Coronary artery (tissue), 2 donors: ENCODE data around the gene TRABD2B.

Experiments
- DNase-seq: peaks from one replicate; pipeline ENCODE4 v3.0.0-alpha.2; 2017; ENCODE audit warnings: low spot score
- H3K27ac ChIP-seq, 2 donors: fragments of 200-600 bp; sonication (generic); one replicate each; pipeline ENCODE4 v1.5.1; 2016 to 2019
- H3K4me3 ChIP-seq: fragments of 200-600 bp; sonication (generic); 2 replicates; pipeline ENCODE4 v1.5.1; 2016; ENCODE audit warnings: mild to moderate bottlenecking, moderate library complexity
- CTCF ChIP-seq: fragments of 200-600 bp; sonication (generic); IDR thresholded peaks from one replicate; pipeline ENCODE4 v1.5.1; 2019; ENCODE audit warnings: antibody characterized with exemption

TRABD2B gene

GRCh38 chr1:47921935-47922415 is 75.2 kb downstream of the TRABD2B start:
- no peak for TF ChIP-seq CTCF
- no peak for DNase-seq
- no peak overlapping the region for H3K4me3 ChIP-seq
- H3K27ac ChIP-seq, result no peak overlapping the region

- no peak for DNase-seq
- TF ChIP-seq CTCF, result no peak
- Histone ChIP-seq H3K4me3 (no peak overlapping the region), H3K27ac (no peak overlapping the region)
These were observed 77.9 kb downstream of the TRABD2B start for GRCh38 chr1:47919113-47919833.

- no peak for DNase-seq
- no peak for TF ChIP-seq CTCF
- H3K4me3 ChIP-seq, result no peak overlapping the region
- no peak overlapping the region for H3K27ac ChIP-seq
These were observed 78.8 kb downstream of the TRABD2B start for GRCh38 chr1:47918257-47918867.

GRCh38 chr1:47917687-47918086 is 79.5 kb downstream of the TRABD2B start:
- DNase-seq, result no peak
- no peak overlapping the region for H3K4me3 ChIP-seq
- no peak overlapping the region for H3K27ac ChIP-seq
- TF ChIP-seq CTCF, result no peak

- TF ChIP-seq CTCF, result no peak
- no peak overlapping the region for H3K27ac ChIP-seq
- no peak for DNase-seq
- H3K4me3 ChIP-seq, result no peak overlapping the region
These were observed 81.4 kb downstream of the TRABD2B start for GRCh38 chr1:47915677-47916353.

- no peak for TF ChIP-seq CTCF
- H3K27ac ChIP-seq, result no peak overlapping the region
- H3K4me3 ChIP-seq, result no peak overlapping the region
- DNase-seq, result no peak
These were observed 82.1 kb downstream of the TRABD2B start for GRCh38 chr1:47914952-47915676.
